Uterus (tissue), 2 donors: ENCODE results near the gene RNASE13.

ENCODE experiments used
- CTCF ChIP-seq, 4 experiments: fragments of 200-600 bp in 2 of 4; fragments of 450-650 bp in 2 of 4; sonication (generic) in 2 of 4; IDR thresholded peaks; one replicate each; pipeline ENCODE4 v1.5.1; 2016 to 2019; ENCODE audit warnings: antibody characterized with exemption in 4 of 4, mild to moderate bottlenecking in 2 of 4, moderate library complexity in 1 of 4
- POLR2A ChIP-seq, 2 donors: fragments of 450-650 bp; IDR thresholded peaks; one replicate each; pipeline ENCODE4 v1.6.1; 2016; ENCODE audit warnings: antibody characterized with exemption in 2 of 2, mild to moderate bottlenecking in 1 of 2, moderate library complexity in 1 of 2

GRCh38 chr14:21057803-21058675 lies 23.4 kb upstream of the RNASE13 start, which contains the start of gene RNASE8:
- TF ChIP-seq CTCF (IDR thresholded peaks at IDR 0.05) (no peak), POLR2A (IDR thresholded peaks at IDR 0.05) (no peak)
